HG03103 (cell line): ENCODE results near the gene P2RY6.
"Not testable (repeated sequence)": the region's sequence is repeated elsewhere in the genome, so short reads cannot be mapped to it uniquely, and the experiment has no call there.

Experiments used
- ATAC-seq: cut with Tn5 transposase; IDR thresholded peaks from one replicate; pipeline ENCODE4 v1.9.1; 2021; ENCODE audit warnings: low read depth; ENCODE audit not compliant: unreplicated experiment

Gene P2RY6

DNA sequence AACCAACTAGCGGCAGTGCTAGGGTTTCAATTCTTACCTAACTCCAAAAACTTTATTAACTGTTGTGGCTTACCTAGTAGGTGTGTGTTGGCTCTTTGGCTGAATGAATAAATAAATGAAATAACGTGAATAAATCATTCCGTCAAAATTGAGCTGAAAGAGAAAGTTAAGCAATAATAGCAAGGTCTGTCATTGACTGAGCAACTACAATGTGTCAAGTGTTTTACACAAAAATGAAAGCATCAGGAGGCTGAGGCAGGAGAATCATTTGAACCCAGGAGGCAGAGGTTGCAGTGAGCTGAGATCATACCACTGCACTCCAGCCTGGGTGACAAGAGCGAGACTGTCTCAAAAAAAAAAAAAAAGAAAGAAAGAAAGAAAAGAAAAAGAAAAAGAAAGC lies 2.1 kb downstream of the P2RY6 start:
- ATAC-seq = not testable (repeated sequence)

DNA sequence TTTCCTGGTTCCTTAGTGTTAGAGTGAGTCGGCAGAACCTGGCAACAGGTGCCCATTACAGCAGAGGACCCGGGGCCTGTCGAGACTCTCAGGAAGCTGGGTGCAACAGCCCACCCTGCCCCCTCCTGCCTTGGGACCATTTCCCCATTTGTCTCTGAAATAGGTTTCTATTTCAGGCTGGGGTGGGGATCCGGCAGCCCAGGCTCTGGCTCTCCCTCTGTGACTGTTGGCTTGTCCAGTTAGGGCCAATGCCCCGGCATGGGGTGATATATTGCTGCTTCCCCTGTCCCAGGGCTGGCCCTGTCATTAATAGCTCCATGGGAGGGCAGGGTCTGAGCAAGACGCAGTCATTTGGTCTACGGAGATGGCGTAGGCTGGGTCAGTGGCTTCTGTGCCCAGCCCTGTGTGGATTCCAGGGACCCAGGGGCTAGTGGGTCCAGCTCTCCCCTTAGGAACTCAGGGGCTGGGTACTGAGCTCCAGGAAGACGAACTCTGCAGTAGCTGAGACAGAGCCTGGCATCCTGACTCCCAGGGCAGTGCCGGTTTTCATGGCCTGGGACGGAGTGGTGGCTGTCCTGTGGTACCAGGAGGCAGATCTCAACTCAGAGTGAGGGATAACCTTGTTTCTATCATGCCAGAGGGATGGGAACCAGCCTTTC lies 2.7 kb downstream of the P2RY6 start:
- no peak for ATAC-seq

DNA sequence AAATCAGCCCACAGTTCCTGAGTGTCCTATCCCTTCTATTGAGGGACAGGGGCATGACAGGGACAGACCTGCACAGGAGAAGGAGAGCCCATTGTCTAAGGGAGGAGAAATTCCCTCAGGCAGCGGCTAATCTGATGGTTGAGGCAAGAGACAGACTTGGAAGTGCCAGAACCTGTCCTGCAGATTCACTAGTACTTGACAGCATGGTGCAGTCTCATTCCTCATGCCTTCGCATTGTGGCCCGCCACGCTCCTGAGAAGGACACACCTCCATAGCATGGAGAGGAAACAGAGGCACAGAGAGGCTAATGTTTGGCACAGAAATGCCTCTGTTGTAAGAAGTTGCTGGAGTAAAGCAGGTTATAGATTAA lies 3.2 kb downstream of the P2RY6 start:
- no peak for ATAC-seq

DNA sequence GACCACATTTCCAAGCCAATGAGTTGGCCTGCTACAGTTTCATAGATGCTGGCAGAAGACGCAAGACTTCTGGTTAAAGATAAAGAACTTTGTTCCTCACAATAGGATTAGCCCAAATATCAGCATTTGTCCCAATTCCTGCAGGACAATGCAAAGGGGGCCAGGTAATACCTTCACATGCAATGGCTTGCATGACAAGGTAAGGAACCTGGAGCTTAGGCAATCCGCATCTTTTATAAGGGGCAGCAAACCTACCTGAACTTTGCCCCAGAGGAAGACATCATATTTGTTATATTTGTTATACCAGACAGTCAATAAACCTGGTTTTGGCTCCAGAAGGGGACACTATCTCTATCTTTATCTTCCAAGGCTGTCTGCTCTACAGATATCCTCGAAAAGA lies 5.3 kb downstream of the P2RY6 start:
- ATAC-seq = no peak

DNA sequence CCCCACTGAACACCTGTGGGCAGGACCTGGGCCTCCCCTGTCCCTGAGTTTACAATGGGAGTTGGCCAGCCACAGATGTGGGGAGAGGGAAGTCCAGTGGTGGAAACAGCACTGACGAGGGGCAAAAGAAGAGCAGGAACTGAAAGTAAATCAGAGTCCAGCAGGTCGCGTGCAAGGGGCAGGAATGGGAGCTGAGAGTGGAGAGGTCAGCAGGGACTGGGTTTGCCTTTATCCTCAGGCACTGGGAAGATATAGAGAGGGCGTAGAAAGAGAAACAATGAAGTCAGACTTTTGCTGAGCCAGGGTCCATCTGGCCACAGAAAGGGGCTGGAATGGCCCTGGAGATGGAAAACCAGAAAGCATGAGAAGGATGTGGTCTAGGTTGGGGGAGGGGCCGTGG lies 8.5 kb downstream of the P2RY6 start:
- no peak for ATAC-seq

DNA sequence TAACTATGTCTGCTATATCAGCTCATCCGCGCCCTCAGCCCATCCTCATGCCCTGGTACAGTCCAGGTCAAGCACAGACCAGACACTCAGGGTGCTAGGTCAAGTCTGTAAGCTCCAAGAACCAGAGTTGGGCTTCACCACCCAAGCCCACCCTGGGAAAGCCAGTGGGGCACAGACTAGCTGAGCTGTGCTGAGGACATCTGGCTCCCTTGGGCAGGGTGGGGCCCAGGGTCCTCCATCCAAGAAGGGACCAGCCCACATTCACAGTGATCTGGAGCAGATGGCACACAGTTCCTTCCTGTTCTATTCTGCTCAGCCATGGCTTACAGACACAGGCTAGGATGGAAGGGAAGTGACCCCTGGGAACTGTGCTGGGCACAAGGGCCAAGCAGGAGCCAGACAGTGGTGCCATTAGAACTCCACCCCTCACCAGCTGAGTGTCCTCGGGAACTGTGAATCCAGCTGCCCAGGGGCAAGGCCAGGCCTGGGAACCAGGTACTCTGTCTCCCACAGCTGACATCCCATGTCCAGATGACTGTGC lies 9.1 kb downstream of the P2RY6 start:
- ATAC-seq = no peak

DNA sequence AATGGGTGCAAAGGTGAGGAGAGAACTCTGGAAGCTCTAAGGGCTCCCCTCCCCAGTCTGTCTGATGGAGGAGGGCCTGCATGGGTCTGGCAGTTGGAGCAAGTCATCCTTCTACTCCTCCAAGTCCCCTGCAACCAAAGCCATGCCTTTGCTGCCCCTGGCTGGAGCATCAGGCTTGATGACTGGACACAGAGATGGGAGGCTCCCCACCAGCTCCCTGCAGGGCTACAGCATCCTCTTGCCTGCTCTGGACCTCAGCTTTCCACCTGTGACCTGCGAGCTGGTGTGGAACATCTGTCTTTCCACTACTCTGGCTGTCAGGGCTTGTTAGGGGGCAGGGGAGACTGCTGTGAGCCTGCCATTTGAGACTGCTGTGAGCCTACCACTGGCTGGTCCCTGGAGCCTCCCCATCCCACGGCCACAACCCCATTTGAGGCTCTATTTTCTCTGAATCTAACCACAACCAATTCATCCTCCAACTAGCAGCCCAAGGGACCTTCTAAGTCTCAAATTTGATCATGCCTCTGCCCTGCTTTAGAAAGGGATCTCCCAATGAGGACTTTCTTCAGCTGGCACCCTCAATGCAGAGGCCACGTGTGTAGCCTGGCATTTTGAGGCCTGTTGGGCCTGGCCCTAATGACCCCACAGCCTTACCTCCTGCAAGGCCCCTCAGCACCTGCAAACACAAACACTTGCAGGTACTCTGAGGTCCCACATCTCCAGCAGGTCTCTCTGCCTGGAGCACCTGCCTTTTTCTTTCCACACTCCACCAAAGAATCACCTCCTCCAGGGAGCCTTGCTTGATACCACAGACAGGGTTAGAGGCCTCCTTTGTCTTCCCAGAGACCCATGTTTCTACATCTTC lies 9.9 kb downstream of the P2RY6 start:
- ATAC-seq = no peak

DNA sequence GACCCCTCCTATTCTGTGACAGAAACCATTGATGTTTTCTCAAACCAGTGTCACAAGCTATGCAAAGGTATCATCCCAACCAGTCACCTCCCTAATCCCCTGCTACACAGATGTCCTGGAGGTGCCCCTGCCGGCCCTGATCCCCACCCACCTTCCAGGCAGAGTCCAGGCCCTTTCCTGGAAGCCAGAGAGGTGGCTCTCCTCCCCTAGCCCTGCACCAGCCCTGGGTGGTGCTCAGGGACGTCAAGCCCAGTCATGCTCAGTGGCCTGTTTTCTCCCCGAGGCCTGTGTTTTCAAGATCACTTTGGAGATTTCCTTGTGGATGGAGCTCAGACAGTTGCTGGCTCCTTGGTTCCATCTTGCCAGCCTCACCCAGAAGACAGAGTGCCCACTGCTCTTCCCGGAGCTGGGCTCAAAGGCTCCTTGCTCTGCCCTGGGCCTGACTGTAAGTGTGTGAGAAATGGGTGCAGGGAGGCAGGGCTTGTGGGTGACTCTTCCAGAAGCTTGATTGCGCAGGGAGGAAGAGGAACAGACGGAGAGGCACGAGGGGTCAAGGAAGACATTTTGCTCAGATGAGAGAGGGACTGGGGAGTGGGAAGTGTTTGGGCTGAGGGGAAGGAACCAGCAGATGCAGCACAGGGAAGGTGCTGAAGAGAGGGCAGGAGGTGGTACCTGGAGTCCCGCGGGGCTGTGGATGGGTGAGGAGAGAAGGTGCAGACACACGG lies 11.3 kb downstream of the P2RY6 start:
- ATAC-seq = no peak

DNA sequence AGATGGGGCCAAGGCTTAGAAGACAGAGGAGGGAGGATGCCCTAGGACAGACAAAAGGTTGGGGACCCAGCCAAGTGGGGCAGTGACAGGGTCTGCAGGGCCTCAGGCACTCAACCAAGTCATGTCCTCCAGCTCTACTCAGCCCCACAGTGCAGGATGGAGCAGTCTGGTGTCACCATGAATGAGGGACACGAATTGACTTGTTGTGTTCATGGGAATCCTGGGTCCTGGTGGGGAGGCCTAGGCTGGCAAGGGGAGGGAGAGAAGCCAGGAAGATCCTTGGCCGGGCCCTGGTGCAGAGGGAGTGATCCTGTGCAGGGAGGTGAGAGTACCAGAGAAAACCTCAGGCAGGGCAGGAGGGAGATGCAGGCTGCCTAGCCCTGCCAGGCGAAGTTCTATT lies 12.0 kb downstream of the P2RY6 start:
- no peak for ATAC-seq

DNA sequence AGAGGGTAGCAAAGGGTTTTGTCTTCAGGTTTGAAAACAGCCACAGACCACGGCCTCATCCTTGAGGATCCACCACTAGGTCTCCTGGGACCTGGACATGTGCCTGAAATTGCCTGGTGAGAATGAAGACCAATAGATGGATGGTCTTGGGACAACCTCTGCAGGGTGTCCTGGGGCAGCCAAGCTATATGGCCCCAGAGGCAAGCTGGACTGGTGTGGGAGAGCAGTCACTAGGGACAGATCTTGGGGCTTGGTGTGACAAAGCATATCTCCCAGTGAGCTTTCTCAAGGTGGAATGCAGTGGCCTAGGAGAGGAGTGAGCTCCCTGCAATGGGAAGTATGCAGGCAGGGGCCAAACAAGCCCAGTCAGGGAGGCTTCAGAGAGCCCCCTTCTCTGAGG lies 13.6 kb downstream of the P2RY6 start:
- no peak for ATAC-seq

DNA sequence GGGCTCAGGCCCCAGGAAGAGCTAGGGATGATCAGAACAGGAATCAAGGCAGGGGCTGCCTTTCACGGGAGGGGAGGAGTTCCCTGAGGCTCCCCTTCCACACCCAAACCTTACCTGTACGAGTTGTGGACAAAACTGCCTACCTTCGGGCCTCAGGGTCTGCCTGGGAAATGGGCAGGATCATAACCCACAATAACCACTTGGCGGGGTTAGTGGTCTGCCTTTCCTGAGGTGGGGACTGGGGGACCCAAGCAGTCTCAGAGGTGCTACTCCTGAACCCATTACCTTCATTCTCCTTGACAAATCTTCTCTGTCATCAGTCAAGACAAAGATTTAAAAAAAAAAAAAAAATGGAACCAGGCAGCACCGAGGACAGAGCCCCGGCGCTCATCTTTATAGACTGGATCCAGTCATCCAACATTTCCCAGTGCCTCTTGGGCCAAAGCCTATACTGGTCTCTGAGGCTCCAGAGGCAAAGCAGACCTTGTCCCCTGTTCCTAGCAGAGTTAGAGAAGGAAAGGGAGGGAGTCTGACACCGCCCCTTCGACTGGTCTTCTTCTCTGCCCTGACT lies 14.2 kb downstream of the P2RY6 start:
- no peak for ATAC-seq

DNA sequence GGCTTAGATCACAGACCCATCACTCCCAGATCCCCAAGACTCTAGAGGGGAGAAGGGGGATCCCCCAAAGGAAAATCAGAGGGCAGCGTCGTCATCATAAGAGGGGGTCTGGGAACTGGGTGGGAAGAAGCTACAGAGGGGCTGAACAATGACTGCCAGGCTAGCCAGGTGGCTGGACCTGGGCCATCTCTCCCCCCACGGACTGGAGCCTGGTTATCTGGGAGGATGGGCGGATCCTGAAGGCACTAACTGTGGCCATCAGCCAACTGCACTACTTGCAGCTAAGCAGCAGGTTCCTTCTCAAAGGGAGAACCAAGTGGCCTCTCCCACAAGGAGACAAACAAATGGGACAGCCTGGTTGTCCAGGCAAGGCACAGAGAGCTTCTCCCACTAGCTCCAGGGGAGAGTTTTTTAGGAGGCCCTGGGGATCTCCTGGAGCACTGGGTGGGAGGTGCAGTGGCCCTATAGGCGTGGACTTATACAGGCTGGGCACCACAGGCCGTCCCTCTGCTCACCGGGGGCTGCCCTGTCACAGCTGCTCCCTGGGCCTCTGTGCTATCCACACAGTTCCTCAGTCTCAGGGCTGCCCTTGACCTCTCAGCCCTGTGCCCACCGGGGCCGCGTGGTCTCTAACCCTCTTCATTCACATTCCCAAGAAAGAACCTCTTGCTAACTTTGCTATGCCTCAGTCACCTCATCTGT lies 15.4 kb downstream of the P2RY6 start:
- no peak for ATAC-seq

DNA sequence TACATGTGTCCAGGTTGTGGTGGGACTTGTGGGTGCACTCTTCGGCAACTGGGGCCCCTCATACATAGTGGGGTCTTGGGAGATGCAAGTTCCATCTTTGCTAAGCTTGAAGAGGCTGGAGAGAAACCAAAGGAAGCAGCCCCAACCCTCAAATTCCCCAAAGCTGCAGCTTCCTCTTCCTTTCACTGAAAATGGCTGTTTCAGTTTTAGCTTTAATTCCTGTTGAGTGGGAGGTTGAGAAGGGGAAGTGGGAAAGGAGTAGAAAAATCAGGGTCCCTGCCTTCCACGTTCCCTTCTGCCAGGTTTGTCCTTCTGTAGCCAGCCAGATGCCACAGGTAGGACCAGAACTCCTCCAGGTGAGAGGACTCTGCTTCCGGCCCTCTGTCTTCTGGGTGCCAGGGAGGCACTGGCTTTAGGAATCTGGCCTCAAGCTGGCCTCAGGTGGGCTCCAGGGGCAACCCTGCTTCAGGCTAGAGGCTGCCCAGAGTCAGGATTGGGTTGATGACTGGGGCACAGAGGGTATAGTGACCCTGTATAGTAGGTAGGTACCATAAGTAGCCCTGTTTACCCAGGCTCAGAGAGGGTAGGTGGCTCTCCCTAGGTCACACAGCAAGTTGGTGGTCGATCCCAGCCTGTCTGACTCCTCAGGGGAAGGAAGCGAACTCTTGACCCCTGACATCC lies 16.2 kb downstream of the P2RY6 start:
- no peak for ATAC-seq

DNA sequence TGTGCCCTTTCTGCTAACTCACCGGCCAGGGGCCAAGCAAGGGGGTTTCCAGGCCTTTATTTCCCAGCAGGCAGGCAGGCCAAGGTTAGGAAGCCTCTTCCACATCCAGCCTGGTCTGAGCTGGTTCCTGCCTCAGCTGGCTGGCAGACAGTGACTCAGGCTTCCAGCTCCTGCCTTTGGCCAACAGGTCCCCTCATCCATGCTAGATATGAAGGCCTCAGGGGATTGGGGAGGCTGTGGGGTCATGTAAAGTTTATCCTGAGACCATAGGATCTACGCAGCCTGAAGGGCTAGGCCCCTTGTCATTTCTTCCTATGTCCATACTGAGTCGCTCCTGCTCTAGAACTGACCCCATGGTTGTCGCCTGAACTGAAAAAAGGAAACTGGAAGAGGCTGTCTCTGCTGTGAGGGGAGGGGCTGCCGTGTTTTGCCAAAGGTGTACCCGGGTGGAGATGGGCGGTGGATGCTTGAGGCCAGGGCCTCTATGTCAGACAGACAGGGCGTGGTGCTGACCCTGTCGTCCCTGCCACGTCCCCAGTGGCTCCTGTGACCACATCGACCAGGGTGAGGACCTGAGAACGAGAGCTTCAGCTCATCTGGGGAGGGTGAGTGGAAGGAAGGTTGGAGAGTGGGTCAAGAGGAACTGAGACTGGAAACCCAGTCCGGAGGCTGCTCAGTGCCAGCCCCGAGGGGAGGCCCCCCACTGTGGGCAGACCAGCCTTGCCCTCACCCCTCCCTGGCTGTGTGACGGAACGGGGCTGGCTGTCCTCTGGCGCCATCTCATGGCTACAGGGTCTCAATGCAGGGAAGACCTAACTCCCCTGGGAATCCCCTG lies 17.0 kb downstream of the P2RY6 start:
- no peak for ATAC-seq

DNA sequence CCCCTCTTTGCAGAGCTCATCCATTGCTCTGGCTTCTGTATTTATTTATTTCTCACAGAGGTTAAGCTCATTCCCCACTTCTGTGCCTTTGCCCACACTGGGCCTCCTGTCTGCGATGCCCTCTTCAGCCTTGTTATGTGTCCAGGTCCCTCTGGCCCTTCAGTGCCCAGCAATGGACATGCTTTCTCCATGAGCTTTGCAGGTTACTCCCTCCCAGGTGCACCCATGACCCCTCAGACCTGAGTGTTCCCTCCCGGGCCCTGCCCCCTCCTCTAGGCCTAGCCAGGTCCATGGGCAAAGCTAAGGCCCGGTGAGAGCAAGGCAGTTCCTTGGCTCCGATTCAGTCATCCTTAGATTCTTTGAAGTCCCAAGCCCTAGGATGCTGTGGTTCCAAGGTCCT lies 18.4 kb downstream of the P2RY6 start:
- no peak for ATAC-seq

DNA sequence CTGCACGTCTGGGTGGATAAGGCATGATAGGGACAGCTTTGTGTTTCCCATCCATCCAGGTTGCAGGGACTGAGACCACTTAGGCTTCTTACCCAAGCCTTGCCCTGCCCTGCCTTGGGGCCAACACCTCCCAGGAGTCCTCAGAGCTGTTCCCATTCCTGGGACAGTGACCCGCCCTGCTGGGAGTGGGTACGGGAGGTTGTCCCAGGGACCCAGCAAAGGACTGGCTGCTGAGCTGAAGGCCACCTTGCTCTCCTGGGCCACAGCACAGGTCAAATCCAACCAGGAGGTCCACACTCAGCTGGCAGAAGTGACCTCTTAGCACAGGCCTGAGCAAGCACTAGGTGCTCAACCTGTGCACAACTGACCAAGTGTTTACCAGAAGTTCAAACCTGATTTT lies 19.1 kb downstream of the P2RY6 start:
- ATAC-seq = no peak

DNA sequence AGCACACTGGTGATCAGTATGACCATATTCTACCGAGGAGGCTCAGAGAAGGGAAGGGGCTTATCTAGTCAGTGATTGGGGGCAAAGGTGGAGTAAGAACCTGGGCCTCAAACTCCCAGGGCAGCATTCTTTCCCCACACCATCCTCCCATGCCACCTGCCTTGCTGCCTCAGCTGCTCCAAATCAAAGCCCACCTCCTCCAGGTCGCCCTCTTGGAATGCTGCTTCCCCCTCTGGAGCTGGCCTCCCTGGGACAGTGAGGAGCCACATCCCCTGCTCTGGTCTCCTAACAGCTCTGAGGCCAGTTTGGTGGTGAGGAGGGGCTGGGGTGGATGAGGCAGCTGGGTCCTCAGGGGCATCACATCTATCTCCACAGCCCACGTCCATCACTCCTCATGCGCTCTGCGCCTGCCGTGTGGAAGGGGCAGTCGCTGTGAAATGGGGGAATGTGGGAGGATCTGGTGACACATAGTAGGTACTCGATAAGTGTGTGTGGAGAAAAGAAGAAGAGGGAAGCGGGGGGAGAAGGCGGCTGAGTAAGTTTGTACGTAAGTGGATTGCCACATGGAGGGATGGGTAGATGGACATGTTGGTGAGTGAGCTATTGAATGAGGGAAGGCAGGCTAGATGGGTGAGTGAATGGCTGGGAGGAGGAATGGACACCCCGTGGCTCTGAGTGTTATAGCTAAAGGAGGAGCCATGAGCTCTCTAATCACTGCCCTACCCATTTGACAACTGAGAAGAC lies 19.8 kb downstream of the P2RY6 start:
- no peak for ATAC-seq

DNA sequence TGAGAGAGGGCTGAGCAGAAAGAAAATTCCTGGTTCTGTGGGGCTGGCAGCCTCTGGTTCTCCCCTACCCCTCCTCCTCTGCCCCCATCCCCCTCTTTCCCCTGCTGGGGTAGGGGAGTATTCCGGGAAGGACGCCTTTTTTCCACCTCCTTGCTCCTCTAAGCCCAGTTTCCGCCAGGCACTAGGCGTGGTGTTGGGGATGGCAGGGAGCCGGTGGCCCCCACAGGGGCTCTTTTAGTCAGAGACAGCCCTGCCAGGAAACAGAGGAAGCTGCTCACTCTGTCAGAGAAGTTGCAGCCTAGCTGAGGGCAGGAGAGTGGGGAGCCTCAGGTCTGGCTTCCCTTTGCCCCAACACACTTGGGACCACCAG lies 20.4 kb downstream of the P2RY6 start:
- no peak for ATAC-seq
